Measurements from ENCODE around the gene SVIL. TPM values are rescaled to one million over a fixed set of nuclear protein-coding genes. Genes with fewer than 3 reads are reported as not detected.

Gene SVIL
- total and polyA plus RNA-seq, 2 donors (not counting 1 experiment from before 2014, with no cell fraction given) = 0.74 to 0.88 TPM

DNA sequence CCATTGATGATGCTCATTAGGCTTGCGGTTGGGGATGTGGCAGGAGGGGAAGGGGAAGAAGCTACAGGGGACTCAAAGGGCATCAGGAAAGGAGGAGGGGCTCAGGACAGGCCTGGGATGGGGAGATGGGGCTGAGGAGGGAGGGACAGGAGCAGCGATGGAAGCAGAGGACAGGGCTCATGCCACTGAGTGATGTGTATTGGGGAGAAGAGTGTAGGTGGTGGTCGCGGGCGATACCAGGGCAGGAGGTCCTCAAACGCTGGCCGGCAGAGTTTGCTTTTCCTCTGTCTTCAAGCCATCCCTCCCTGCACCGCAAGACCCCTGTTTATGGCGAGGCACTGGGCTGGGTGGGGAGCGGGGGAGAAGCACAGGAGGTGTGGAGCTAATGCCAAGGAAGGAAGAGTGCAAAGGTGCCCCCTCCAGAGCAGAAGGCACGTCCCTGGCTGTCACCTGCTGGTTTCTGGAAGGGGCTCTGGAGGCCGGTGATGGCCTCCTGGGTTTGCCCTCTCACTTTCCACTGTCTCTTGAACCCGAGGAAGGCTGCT is 134.7 kb downstream of the SVIL start:
- ATAC-seq (ENCODE audit: low read depth) (no peak), DNase-seq (no peak)
- Histone ChIP-seq H4K20me1 (ENCODE audit: control insufficient read depth, insufficient read depth, low read length, poor library complexity, severe bottlenecking) (no peaks in the 10 kb centered on the region), H3K4me1 (ENCODE audit: control insufficient read depth in 2 of 2, insufficient read depth in 2 of 2, low read length in 2 of 2) (no peaks in the 10 kb centered on the region), H3K9me3 (ENCODE audit: control extremely low read depth in 1 of 3, control insufficient read depth in 2 of 3, insufficient read depth in 1 of 3, low read length in 2 of 3) (no peaks in the 10 kb centered on the region), H3K9ac (ENCODE audit: low read length) (no peak overlapping the region), H3K4me3 (ENCODE audit: control extremely low read depth in 1 of 5, extremely low read depth in 1 of 5, insufficient read depth in 1 of 5, low read depth in 2 of 5, low read length in 4 of 5) (no peak overlapping the region), H3K27ac (ENCODE audit: low read length in 2 of 2) (no peak overlapping the region), H2AFZ (ENCODE audit: insufficient read depth, low read depth, low read length, poor library complexity, severe bottlenecking) (no peak overlapping the region), H3K79me2 (ENCODE audit: control insufficient read depth, insufficient read depth, low read length) (no peaks in the 10 kb centered on the region), H3K36me3 (replicated peaks in 1 of 2; ENCODE audit: control extremely low read depth in 1 of 2, control insufficient read depth in 1 of 2, extremely low read depth in 1 of 2, insufficient read depth in 2 of 2, low read length in 1 of 2) (no peaks in the 10 kb centered on the region), H3K27me3 (replicated peaks in 1 of 4; ENCODE audit: control extremely low read depth in 1 of 4, control insufficient read depth in 3 of 4, insufficient read depth in 4 of 4, low read length in 3 of 4) (no peaks in the 10 kb centered on the region), H3K4me2 (replicated peaks; ENCODE audit: low read depth, low read length, poor library complexity, severe bottlenecking) (no peak overlapping the region)
- Mint-ChIP-seq H3K27ac (no peak overlapping the region), H3K9me3 (ENCODE audit: insufficient read depth) (no peaks in the 10 kb centered on the region), H3K4me3 (no peak overlapping the region), H3K27me3 (peaks cover 13% of the 10 kb centered on the region), H3K4me1 (no peaks in the 10 kb centered on the region)
- CTCF ChIA-PET = no interaction called here
- WGBS (ENCODE audit: insufficient coverage) = 79% methylated on average over 5 of the region's 13 CpGs
- POLR2A ChIA-PET = no interaction called here
- TF ChIP-seq, protein P1, sequence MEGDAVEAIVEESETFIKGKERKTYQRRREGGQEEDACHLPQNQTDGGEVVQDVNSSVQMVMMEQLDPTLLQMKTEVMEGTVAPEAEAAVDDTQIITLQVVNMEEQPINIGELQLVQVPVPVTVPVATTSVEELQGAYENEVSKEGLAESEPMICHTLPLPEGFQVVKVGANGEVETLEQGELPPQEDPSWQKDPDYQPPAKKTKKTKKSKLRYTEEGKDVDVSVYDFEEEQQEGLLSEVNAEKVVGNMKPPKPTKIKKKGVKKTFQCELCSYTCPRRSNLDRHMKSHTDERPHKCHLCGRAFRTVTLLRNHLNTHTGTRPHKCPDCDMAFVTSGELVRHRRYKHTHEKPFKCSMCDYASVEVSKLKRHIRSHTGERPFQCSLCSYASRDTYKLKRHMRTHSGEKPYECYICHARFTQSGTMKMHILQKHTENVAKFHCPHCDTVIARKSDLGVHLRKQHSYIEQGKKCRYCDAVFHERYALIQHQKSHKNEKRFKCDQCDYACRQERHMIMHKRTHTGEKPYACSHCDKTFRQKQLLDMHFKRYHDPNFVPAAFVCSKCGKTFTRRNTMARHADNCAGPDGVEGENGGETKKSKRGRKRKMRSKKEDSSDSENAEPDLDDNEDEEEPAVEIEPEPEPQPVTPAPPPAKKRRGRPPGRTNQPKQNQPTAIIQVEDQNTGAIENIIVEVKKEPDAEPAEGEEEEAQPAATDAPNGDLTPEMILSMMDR (IDR thresholded peaks at IDR 0.05) = no peak
- TF ChIP-seq EZH2 (IDR thresholded peaks at IDR 0.05; ENCODE audit: borderline replicate concordance, insufficient read depth, low read depth, low read length, poor library complexity, severe bottlenecking) = no peak
- intact Hi-C loops (cut with micrococcal nuclease) = no loop called here

DNA sequence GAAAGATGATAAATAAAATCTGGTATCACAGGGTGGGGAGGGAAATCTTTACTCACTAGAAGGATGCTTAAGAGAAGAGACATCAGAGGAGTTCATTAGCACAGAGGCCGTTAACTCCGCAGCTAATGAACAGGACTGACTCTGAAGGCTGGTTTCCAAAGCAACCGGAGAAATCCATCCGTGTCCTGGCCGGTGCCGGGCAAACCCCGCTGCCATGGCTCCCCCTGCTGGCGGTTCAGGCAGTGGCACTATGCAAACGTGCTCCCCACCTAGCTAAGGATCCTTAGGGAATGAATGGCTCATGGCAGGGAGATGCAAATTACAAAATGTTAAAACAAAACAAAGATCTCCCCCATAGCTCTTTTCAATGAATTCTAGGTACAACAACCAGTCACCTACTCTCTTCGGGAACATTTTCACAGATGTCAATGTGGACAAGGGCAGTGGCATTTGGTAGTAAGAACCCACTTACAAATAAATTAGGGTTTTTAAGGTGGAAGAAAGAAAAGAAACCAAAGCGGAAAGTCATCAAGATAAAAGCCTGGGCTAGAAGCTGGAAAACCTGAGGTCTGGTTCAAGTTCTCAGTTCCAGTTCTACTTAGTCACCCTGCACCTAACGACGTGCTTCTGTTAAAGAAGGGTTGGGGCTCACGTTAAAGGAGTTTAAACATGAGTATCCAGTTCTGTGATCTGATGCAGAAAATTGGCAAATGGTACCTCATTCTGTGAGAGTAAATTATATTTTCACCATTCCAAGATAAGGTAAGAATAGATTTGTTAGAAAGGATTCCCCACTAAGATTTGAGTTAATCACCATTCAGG is 138.2 kb downstream of the SVIL start:
- WGBS (ENCODE audit: insufficient coverage) = 27% methylated on average over 9 of the region's 14 CpGs
- Histone ChIP-seq H3K27me3 (replicated peaks in 1 of 4; ENCODE audit: control extremely low read depth in 1 of 4, control insufficient read depth in 3 of 4, insufficient read depth in 4 of 4, low read length in 3 of 4) (no peaks in the 10 kb centered on the region), H2AFZ (ENCODE audit: insufficient read depth, low read depth, low read length, poor library complexity, severe bottlenecking) (no peak overlapping the region), H3K9ac (ENCODE audit: low read length) (no peak overlapping the region), H3K4me1 (ENCODE audit: control insufficient read depth in 2 of 2, insufficient read depth in 2 of 2, low read length in 2 of 2) (no peaks in the 10 kb centered on the region), H3K27ac (ENCODE audit: low read length in 2 of 2) (no peak overlapping the region), H4K20me1 (ENCODE audit: control insufficient read depth, insufficient read depth, low read length, poor library complexity, severe bottlenecking) (no peaks in the 10 kb centered on the region), H3K79me2 (ENCODE audit: control insufficient read depth, insufficient read depth, low read length) (no peaks in the 10 kb centered on the region), H3K36me3 (replicated peaks in 1 of 2; ENCODE audit: control extremely low read depth in 1 of 2, control insufficient read depth in 1 of 2, extremely low read depth in 1 of 2, insufficient read depth in 2 of 2, low read length in 1 of 2) (no peaks in the 10 kb centered on the region), H3K9me3 (ENCODE audit: control extremely low read depth in 1 of 3, control insufficient read depth in 2 of 3, insufficient read depth in 1 of 3, low read length in 2 of 3) (peaks cover 0 to 6% (median 0%) of the 10 kb centered on the region in 3 donors), H3K4me3 (ENCODE audit: control extremely low read depth in 1 of 5, extremely low read depth in 1 of 5, insufficient read depth in 1 of 5, low read depth in 2 of 5, low read length in 4 of 5) (no peak overlapping the region), H3K4me2 (replicated peaks; ENCODE audit: low read depth, low read length, poor library complexity, severe bottlenecking) (no peak overlapping the region)
- ChIA-PET POLR2A (no interaction called here), CTCF (interaction anchor here (0.7 to 2.1 kb wide), 8 partner anchors 8 to 869 kb away, joined by 3 to 10 read pairs (median 4); no protein-coding TSS in a partner anchor)
- Mint-ChIP-seq H3K27ac (no peak overlapping the region), H3K4me3 (no peak overlapping the region), H3K27me3 (peaks cover 13% of the 10 kb centered on the region), H3K9me3 (ENCODE audit: insufficient read depth) (no peaks in the 10 kb centered on the region), H3K4me1 (no peaks in the 10 kb centered on the region)
- TF ChIP-seq, protein P1 (IDR thresholded peaks at IDR 0.05) = peak; percentile 83
- TF ChIP-seq EZH2 (IDR thresholded peaks at IDR 0.05; ENCODE audit: borderline replicate concordance, insufficient read depth, low read depth, low read length, poor library complexity, severe bottlenecking) = no peak
- intact Hi-C loops (cut with micrococcal nuclease) = no loop called here
- ATAC-seq (ENCODE audit: low read depth) = no peak
- DNase-seq = peak; percentile 38
